ENCODE data around the gene IPO7.
"Not testable (repeated sequence)": the region's sequence is repeated elsewhere in the genome, so short reads cannot be mapped to it uniquely, and the experiment has no call there.

IPO7 gene

GRCh38 chr11:9397746-9398680, 13.6 kb downstream of the IPO7 start:
- DNase-seq (ENCODE audit: low spot score): no peak

DNA sequence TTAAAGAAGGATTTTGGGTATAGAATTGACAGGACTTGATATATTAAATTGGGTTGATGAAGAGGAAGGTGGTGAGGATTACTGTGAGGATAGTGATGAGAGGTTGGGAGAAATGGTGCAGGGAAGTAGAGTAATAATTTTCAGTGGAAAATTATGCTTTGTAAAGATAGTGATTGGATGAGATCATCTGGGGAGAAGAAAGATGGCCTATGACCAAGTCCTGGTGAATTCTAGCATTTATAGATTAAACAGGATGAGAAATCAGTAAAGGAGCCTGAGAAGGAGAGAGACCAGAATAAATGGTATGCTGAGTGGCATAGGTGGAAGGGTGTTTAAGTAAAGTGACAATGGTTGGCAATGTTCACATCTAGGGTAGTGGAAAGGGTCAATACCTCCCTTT, 15.0 kb downstream of the IPO7 start:
- no peak for DNase-seq (ENCODE audit: low spot score)

DNA sequence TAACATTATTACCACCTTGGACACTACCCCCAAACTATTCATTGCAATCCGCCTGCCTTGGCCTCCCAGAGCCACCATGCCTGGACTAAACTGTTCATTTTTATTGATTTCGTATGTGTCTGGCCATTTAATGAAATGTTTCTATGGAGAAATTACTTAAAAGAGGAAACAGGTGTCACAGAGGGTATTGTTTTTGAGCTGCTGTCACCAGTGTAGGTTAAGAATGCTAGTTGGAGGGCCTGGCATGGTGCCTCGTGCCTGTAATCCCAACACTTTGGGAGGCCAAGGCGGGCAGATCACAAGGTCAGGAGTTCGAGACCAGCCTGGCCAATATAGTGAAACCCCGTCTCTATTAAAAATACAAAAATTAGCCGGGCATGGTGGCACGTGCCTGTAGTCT, 17.4 kb downstream of the IPO7 start:
- not testable (repeated sequence) for DNase-seq (ENCODE audit: low spot score)

GRCh38 chr11:9428706-9429105, 44.3 kb downstream of the IPO7 start:
- no peak for DNase-seq (ENCODE audit: low spot score)

- no peak for DNase-seq (ENCODE audit: low spot score)
Measured at GRCh38 chr11:9438611-9439010, 54.2 kb downstream of the IPO7 start.

- no peak for DNase-seq (ENCODE audit: low spot score)
Measured at GRCh38 chr11:9446230-9446629, 61.8 kb downstream of the IPO7 start.

DNA sequence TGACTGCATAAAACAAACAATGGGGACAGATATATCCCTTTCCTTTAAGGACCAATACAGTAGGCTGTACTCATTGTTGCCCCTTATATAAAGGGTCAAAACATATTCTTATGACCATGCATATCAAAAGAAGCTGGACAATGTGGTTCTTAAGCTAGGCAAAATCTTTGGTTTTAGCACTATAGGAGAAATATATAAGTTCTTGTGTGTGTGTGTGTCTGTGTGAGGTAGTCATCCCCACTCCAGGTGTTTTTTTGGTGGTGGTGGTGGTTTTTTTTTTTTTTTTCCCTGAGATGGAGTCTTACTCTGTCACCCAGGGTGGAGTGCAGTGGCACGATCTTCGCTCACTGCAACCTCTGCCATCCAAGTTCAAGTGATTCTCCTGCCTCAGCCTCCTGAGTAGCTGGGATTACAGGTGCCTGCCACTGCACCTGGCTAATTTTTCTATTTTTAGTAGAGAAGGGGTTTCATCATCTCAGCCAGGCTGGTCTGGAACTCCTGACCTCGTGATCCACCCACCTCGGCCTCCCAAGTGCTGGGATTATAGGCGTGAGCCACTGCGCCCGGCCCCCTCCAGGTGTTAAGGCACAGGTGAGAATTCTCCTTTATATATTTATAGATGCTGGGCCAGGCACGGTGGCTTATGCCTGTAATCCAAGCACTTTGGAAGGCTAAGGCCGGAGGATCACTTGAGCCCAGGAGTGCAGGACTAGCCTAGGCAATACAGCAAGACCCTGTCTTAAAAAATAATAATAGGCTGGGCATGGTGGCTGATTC, 64.3 kb downstream of the IPO7 start:
- DNase-seq (ENCODE audit: low spot score): no peak

GRCh38 chr11:9452023-9452422, 67.6 kb downstream of the IPO7 start:
- not testable (repeated sequence) for DNase-seq (ENCODE audit: low spot score)

DNA sequence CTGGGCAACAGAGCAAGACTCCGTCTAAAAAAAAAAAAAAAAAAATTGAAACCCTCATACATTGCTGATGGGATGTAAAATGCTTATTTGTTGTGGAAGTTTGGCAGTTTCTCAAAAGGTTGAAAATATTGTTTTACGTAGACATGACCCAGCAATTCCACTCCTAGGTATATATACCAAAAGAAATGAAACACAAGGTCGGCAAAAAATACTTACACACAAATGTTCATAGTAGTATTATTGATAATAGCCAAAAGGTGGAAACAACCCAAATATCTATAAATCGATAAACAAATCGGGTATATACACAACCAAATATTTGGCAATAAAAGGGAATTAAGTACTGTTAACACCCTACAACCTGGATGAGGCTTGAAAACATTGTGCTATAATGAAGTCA, 71.3 kb downstream of the IPO7 start:
- DNase-seq (ENCODE audit: low spot score): no peak

DNA sequence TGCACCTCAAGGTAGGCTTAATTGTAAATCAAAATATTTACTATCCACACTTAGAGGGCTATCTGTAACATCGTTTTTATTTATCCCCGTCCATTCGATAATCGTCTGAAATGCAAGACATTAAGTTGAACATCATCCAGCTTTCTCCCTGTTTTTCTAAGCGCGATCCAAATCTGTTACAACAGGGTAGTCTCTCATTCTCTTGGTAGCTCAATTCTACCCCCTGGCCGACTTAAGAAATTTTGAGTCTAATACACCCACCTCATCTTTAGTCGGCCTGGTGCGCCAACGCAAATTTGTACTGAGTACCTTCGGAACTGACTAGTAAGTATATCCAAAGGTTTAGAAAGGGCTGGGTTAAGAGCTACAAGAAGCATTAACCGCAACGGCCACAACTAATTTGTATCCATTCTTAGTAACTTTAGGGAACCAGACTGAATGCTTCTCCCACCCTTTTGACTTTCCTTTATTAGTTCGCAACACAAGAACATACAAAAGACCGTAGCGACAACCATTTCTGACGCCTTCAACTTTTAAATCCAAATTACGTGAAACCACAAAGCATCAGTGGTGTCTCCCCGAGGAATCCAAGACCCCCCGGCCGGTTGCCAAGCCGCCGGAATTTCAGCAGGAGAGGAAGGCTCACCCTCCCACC, 75.3 kb downstream of the IPO7 start:
- peak; percentile 73 for DNase-seq (ENCODE audit: low spot score)

DNA sequence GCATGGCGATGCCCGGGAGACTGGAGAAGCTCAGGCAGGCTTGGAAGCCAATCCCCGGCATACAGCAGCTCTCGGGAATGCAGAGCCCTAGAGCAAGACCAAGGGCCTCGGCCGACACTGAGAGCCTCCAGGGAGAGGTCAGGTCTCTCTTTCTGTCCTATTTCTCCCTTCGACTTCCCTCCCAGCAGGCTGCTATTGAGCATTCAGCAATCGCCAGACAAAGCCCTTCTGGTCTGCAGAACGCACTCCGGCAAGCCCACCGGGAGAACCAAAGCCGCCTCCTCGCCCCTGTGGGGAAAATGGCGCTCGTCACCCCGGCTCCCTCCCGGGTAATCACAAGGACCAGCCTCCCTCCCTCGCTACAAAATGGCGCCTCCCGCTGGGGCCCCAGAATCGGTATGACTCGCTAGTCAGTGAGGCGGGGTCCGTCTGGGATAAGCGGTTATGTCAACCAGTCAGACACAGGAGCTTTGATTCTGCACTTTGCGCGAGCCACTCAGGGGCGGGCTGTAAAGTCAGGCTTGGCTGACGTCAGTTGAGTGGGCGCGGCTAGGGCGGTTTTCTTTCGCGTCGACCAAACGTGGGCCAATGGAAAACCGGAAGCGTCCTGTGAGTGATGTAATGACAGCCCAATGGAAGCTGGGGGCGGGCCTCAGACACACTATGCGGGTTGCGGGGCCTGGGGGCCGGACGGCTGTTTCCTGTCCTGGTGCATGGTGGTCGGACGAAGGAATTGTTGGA, 76.0 kb downstream of the IPO7 start, which contains the start of gene ZNF143:
ZNF143 (plus strand) TSS at position 691 of the 741 bp plus-strand sequence. CDS start 10,297 bp downstream, outside the sequence.
- DNase-seq (ENCODE audit: low spot score): peak; percentile 100

- peak; percentile 95 for DNase-seq (ENCODE audit: low spot score)
Measured at GRCh38 chr11:9461063-9461759, 76.8 kb downstream of the IPO7 start.

GRCh38 chr11:9461760-9462134, 77.3 kb downstream of the IPO7 start:
- DNase-seq (ENCODE audit: low spot score): peak; percentile 47

DNA sequence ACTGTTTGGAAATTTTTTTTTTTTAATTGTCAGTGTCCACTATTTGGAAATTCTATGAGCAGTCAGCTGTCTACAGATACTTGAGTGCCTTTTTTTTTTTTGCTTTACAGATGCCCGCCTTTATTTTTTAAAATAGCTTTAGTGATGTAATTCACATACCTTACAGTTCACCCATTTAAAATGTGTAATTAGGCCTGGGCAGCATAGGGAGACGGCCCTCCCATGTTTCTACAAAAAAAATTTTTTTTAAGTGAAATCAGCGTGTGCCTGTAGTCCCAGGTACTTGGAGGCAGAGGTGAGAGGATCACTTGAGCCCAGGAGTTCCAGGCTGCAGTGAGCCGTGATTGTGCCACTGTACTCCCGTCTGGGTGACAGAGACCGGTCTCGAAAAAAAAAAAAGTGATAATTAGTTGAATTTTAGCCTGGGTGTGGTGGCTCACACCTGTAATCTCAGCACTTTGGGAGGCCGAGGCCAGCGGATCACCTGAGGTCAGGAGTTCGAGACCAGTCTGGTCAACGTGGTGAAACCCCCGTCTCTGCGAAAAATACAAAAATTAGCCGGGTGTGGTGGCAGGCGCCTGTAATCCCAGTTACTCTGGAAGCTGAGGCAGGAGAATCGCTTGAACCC, 77.8 kb downstream of the IPO7 start:
- DNase-seq (ENCODE audit: low spot score): no peak

GRCh38 chr11:9462806-9463537, 78.5 kb downstream of the IPO7 start:
- no peak for DNase-seq (ENCODE audit: low spot score)

- DNase-seq (ENCODE audit: low spot score): no peak
Measured at GRCh38 chr11:9470765-9471164, 86.3 kb downstream of the IPO7 start.

DNA sequence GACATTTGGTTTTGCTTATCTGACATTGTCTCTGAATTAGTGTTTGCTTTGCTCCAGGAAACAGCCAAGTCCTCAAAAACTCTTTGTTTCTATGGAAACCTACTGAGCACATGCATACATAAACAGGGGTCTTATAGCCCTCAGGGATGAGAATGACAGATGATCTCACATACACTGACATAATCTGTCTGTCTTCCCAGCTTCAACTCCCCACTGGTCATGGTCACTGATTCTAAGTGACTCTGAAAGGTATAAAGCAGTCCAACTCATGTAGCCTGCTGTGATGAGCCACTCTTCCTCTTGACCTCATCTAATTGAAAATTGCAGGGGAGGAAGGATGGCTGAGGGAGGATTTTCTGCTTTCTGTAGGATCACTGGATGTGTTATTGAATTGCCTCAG, 89.0 kb downstream of the IPO7 start:
- DNase-seq (ENCODE audit: low spot score): no peak

GRCh38 chr11:9479899-9480298, 95.4 kb downstream of the IPO7 start:
- DNase-seq (ENCODE audit: low spot score): no peak

- no peak for DNase-seq (ENCODE audit: low spot score)
Measured at GRCh38 chr11:9489080-9489765, 104.8 kb downstream of the IPO7 start.

Measured in NAMALWA (cell line).